ENCODE measurements around the gene BAZ2B. TPM values are rescaled to one million over a fixed set of nuclear protein-coding genes. Genes with fewer than 3 reads are reported as not detected.
A peak's percentile ranks its signal among the peaks of the same experiment; 100 is the strongest.

The BAZ2B gene
- total RNA-seq, 2 donors from 2014 or later: 30.7 to 39.3 TPM

DNA sequence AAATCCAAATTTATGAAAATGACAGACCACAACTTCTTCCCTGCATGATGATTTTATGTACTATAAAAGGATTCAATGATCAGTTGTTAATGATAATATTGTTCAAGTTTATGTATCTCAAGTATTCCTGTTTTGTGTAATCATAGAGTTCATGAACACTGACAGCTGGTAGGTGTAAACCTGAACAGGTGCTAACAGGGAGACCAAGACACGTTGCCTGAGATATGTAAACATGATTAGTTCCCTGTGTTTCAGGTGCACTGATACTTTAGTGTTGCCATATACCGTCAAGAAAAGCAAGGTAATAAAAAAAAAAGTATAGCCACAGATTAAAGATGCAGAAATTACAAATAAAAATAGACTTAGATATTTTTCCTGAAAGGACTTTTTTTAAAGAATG, 131.8 kb downstream of the BAZ2B start:
- no peak for DNase-seq
- no peak overlapping the region for H3K4me3 Mint-ChIP-seq
- no peak overlapping the region for H3K27ac Mint-ChIP-seq
- H3K36me3 Mint-ChIP-seq (ENCODE audit: low read depth): no peaks in the 10 kb centered on the region
- H3K4me1 Mint-ChIP-seq: peaks cover 4% of the 10 kb centered on the region
- no peak for ATAC-seq
- no peaks in the 10 kb centered on the region for H3K9me3 ChIP-seq (ENCODE audit: control insufficient read depth, low read length, poor library complexity, severe bottlenecking)
- H3K27me3 Mint-ChIP-seq: no peaks in the 10 kb centered on the region

DNA sequence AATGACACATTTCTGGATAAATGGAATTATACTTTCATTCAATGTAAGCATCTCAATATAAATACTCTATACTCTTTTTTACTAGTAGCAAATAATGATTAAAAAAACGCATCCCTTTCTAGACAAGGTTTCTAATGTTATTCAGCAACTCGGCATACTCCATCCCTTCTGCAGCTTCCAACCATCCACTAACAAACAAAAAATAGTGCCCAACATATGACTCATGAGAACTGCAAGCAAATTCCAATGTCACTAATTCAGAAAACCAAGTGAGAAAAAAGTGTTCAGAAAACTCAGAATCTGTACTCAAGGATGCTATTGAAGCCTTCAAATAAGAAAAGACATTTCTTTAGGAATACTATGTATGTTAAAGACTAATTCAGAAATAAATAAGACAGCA, 140.0 kb downstream of the BAZ2B start:
- H3K9me3 ChIP-seq (ENCODE audit: control insufficient read depth, low read length, poor library complexity, severe bottlenecking): no peaks in the 10 kb centered on the region
- DNase-seq (no peak), ATAC-seq (no peak)
- peaks cover 3% of the 10 kb centered on the region for H3K4me1 Mint-ChIP-seq
- H3K4me3 Mint-ChIP-seq: no peak overlapping the region
- H3K27me3 Mint-ChIP-seq: no peaks in the 10 kb centered on the region
- H3K36me3 Mint-ChIP-seq (ENCODE audit: low read depth): peaks cover 5% of the 10 kb centered on the region
- no peak overlapping the region for H3K27ac Mint-ChIP-seq

DNA sequence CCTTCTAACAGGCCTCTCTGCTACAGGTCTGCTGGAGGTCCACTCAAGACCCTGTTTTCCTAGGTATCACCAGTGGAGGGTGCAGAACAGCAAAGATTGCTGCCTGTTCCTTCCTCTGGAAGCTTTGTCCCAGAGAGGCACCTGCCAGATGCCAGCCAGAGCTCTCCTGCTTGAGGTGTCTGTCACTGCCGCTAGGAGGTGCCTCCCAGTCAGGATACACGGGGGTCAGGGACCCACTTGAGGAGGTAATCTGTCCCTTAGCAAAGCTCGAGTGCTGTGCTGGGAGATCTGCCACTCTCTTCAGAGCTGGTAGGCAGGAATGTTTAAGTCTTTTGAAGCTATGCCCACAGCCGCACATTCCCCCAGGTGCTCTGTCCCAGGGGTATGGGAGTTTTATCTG, 140.6 kb downstream of the BAZ2B start:
- DNase-seq: no peak
- Mint-ChIP-seq H3K27me3 (no peaks in the 10 kb centered on the region), H3K4me3 (no peak overlapping the region), H3K27ac (no peak overlapping the region), H3K36me3 (ENCODE audit: low read depth) (peaks cover 5% of the 10 kb centered on the region), H3K4me1 (peaks cover 3% of the 10 kb centered on the region)
- no peaks in the 10 kb centered on the region for H3K9me3 ChIP-seq (ENCODE audit: control insufficient read depth, low read length, poor library complexity, severe bottlenecking)
- no peak for ATAC-seq

DNA sequence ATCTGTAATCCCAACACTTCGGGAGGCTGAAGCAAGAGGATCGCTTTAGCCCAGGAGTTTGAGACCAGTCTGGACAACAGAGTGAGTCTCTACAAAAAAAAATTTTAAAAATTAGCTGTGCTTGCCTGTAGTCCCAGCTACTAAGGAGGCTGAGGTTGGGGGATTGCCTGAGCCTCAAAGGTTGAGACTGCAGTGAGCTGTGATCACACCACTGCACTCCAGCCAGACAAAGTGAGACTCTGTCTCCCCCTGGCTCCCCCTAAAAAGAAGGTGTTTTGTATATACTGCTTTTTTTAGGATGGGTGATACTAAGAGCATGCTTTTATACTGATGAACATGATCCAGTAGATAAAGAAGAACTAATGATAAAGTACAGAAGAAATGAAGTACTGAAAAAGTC, 145.0 kb downstream of the BAZ2B start:
- Mint-ChIP-seq H3K4me3 (no peak overlapping the region), H3K36me3 (ENCODE audit: low read depth) (peaks cover 4% of the 10 kb centered on the region), H3K27me3 (no peaks in the 10 kb centered on the region), H3K27ac (no peak overlapping the region), H3K4me1 (peaks cover 5% of the 10 kb centered on the region)
- no peak for ATAC-seq
- H3K9me3 ChIP-seq (ENCODE audit: control insufficient read depth, low read length, poor library complexity, severe bottlenecking): peaks cover 3% of the 10 kb centered on the region
- no peak for DNase-seq

DNA sequence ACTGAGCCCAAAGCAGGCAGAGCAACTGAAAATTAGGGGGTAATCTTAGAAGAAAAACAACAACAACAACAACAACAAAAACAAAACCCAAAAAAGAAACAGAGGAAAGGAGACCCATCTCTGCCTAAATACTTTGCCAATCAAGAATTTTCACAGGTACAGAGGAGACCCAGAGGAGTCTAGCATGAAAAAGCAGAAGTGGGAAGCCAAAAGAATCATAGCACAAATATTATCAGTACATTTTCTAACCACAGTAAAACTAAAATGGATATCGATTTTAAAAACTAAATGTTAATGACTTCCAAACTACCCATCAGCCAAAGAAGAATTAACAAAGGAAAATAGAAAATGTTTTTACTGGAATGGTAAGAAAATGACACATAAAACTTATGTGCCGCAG, 148.1 kb downstream of the BAZ2B start:
- no peak overlapping the region for H3K4me3 Mint-ChIP-seq
- H3K27ac Mint-ChIP-seq: no peak overlapping the region
- H3K9me3 ChIP-seq (ENCODE audit: control insufficient read depth, low read length, poor library complexity, severe bottlenecking): peaks cover 3% of the 10 kb centered on the region
- no peaks in the 10 kb centered on the region for H3K27me3 Mint-ChIP-seq
- DNase-seq: no peak
- peaks cover 5% of the 10 kb centered on the region for H3K4me1 Mint-ChIP-seq
- peaks cover 2% of the 10 kb centered on the region for H3K36me3 Mint-ChIP-seq (ENCODE audit: low read depth)
- no peak for ATAC-seq

DNA sequence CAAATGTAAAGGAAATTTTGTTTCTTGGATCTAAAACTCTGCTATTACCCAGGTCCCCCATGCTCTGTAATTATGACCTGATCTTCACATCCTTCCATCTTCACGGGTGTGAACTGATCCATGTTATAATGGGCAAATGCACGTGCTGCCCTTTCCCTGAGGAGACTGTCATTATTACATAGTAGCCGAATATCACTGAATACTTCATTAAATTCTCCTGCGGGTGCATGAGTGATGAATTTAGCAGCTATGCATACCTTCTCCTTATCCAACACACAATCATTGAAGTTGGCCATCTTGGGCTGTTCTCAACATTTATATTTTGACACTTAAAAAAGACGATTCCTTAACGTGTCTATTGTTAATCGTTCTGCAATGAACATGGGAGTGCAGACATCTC, 153.4 kb downstream of the BAZ2B start:
- H3K27me3 Mint-ChIP-seq: no peaks in the 10 kb centered on the region
- no peak overlapping the region for H3K4me3 Mint-ChIP-seq
- no peaks in the 10 kb centered on the region for H3K9me3 ChIP-seq (ENCODE audit: control insufficient read depth, low read length, poor library complexity, severe bottlenecking)
- DNase-seq: no peak
- no peak overlapping the region for H3K27ac Mint-ChIP-seq
- peaks cover 5% of the 10 kb centered on the region for H3K4me1 Mint-ChIP-seq
- no peak for ATAC-seq
- peaks cover 2% of the 10 kb centered on the region for H3K36me3 Mint-ChIP-seq (ENCODE audit: low read depth)

DNA sequence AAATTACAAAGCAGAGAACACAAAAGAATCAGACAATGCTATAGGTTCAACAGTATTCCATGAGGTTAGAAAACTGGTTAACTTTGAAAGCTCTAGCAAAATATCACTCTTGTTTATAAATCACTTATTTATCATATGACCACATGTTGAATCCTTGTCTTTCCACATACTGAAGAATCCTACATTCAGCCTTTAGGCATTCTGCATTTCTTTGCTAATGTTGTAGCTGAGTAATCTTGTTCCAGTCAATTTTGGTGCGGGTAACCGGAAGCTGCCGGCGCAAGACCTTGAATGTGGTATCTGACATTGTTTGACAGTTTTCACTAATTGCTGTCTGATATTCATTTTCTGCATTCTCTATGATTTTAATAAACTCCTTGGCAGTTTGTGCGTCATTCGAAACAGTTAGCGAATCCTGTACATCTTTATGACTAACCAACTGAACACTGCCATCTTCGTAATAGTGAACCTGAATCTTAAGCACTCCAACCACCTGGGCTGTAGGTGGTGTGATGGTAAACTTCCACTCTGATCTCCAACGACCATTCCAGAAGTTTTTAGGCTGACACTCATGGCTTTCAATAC, 154.1 kb downstream of the BAZ2B start:
- no peak for ATAC-seq
- Mint-ChIP-seq H3K27me3 (no peaks in the 10 kb centered on the region), H3K27ac (no peak overlapping the region), H3K4me1 (peaks cover 11% of the 10 kb centered on the region), H3K36me3 (ENCODE audit: low read depth) (peaks cover 4% of the 10 kb centered on the region), H3K4me3 (no peak overlapping the region)
- no peak for DNase-seq
- H3K9me3 ChIP-seq (ENCODE audit: control insufficient read depth, low read length, poor library complexity, severe bottlenecking): no peaks in the 10 kb centered on the region

DNA sequence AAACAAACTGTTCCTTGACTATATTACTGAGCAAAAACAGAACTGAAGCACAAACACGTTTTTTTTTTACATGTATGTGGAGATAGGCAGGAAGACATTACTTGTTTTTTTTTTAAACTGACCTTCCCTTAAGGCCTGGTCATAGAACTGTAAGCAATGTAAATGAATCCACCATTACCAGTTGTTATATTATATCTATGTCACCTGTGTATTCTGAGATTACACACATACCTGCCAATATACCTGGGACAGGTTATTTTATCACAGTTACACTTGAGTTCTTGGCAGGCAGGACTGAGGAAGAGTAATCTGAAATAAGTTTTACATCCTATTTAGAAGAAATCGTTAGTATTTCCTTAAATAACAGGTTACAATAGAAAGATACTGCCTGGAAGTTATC, 155.3 kb downstream of the BAZ2B start:
- no peaks in the 10 kb centered on the region for H3K9me3 ChIP-seq (ENCODE audit: control insufficient read depth, low read length, poor library complexity, severe bottlenecking)
- H3K27me3 Mint-ChIP-seq: no peaks in the 10 kb centered on the region
- H3K36me3 Mint-ChIP-seq (ENCODE audit: low read depth): peaks cover 2% of the 10 kb centered on the region
- H3K27ac Mint-ChIP-seq: no peak overlapping the region
- H3K4me1 Mint-ChIP-seq: peaks cover 11% of the 10 kb centered on the region
- no peak for DNase-seq
- no peak overlapping the region for H3K4me3 Mint-ChIP-seq
- no peak for ATAC-seq

DNA sequence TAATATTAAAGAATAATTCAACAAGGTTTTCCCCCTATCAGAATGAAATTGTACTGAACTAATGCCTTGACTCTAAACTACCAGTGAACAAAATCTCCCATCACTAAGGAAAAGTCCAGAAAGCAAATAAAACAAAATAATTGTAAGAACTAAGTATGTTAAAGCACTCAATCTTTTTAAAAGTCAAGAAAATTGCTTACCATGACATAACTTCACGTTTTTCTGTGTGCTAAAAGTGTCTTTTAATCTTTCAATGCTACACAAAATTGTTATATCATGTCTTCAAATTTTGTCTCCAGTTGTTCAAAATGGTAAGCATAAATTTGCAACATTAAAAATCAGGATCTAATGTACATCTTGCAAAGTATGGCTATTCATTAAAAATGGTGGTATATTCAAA, 156.1 kb downstream of the BAZ2B start:
- no peak for ATAC-seq
- DNase-seq: no peak
- H3K9me3 ChIP-seq (ENCODE audit: control insufficient read depth, low read length, poor library complexity, severe bottlenecking): no peaks in the 10 kb centered on the region
- peaks cover 14% of the 10 kb centered on the region for H3K4me1 Mint-ChIP-seq
- H3K36me3 Mint-ChIP-seq (ENCODE audit: low read depth): peaks cover 2% of the 10 kb centered on the region
- no peaks in the 10 kb centered on the region for H3K27me3 Mint-ChIP-seq
- H3K4me3 Mint-ChIP-seq: no peak overlapping the region
- H3K27ac Mint-ChIP-seq: no peak overlapping the region

DNA sequence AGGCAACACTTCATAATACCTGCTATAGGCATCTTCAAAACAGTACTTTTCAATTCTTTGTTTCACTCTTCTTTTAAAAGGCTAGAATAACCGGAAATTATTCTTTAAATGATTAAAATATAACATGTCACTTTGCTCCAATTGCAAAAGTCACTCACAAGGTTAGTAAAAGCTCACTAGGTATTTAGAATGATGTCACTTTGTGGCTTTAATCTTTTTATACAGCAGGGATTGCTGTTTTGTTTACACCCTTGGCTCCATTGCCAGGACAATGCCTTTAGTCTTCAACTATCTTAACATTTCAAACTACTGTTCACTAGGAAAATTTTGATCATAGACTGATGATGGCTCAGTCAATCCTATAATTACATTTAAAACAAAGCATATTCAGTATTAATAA, 157.1 kb downstream of the BAZ2B start:
- Mint-ChIP-seq H3K4me3 (no peak overlapping the region), H3K4me1 (peaks cover 15% of the 10 kb centered on the region), H3K27me3 (no peaks in the 10 kb centered on the region), H3K27ac (no peak overlapping the region), H3K36me3 (ENCODE audit: low read depth) (peaks cover 2% of the 10 kb centered on the region)
- DNase-seq: no peak
- ATAC-seq: no peak
- no peaks in the 10 kb centered on the region for H3K9me3 ChIP-seq (ENCODE audit: control insufficient read depth, low read length, poor library complexity, severe bottlenecking)

DNA sequence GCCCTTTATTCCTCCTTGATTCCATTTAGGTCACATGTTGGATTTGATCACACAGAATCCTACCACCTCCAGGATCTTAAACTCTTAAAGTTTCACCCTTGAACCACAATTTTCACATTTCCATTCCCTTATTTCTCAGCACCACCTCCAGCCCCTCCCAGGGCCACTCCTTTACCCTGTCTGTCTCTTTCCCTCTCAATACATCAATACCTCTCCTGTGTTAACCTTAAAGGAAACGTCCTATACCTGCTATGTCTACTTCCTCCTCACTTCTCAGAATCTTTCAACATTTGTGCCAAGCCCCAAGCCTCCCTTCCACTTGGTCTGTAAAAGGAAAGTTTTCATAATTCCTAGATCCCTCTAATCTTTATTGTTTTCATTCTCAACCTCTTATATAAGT, 158.8 kb downstream of the BAZ2B start:
- H3K36me3 Mint-ChIP-seq (ENCODE audit: low read depth): peaks cover 2% of the 10 kb centered on the region
- no peaks in the 10 kb centered on the region for H3K27me3 Mint-ChIP-seq
- H3K27ac Mint-ChIP-seq: peak overlapping the region; percentile 0
- DNase-seq (no peak), ATAC-seq (no peak)
- peaks cover 15% of the 10 kb centered on the region for H3K4me1 Mint-ChIP-seq
- H3K4me3 Mint-ChIP-seq: no peak overlapping the region
- H3K9me3 ChIP-seq (ENCODE audit: control insufficient read depth, low read length, poor library complexity, severe bottlenecking): no peaks in the 10 kb centered on the region

DNA sequence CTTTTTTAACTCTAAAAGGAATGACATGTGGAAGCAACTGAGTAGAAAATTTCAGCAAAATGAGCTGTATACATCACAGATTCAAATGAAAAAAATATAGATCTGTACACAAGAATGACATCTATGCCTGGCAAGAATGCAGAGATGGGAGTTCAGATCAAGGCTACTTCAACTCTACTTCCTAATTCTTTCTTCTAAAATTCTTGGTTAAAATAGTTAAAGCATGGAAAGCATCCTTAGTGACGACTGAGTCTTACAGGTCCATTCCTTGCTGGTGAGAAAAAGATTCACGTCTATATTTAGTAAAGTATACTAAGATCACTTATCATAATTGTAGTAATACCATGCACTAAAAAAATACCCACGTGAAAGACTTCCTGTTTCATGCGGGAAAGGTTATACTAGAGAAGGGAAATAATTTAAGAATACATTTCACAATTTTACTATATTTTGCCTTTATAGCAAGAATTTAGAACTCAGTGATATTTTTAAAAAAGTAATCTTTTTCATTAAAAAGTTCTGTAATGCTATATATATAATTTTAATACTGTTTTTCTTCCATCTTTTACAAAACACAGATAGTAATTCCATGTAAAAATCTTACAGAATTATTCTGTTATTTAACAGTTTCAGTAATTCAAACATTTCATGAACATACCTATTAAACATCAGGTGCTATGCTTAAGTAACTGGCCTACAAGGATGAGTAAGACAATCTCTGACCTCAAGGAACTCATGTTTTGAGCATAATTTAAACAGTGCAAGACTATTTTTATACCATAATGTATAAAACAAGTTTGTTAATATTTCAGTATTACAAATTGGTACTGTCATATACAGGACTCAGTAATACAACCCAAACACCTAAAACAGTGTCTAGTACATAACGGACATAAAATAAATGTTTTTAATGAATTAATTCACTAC, 159.6 kb downstream of the BAZ2B start:
- no peak for ATAC-seq
- no peak for DNase-seq

DNA sequence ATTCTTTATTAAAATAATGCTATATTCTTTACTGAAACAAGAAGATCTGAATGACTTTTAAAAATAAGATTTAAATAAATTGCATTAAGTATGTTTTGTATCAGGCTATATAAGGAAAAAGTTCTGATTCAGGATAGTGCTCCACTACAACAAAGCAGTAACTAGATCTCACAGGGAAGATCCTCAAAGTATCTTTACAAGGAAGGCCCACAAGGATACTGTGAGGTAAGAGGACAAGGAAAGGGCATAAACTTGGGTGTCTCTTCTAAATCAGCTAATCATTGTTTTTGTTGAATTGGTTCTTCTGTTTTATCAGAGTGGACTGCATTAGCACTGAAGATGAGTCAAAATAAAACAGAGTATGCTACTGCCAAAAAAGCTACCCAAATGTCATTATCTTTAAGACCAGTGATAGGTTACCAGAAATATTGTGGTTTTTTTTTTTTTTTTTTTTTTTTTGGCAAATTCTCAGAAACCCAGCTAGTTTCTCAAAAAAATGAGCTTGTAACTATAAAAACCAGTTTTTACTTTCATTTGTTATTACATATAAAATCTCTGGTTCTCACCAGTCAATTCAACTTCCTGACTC, 160.9 kb downstream of the BAZ2B start:
- no peaks in the 10 kb centered on the region for H3K9me3 ChIP-seq (ENCODE audit: control insufficient read depth, low read length, poor library complexity, severe bottlenecking)
- no peaks in the 10 kb centered on the region for H3K27me3 Mint-ChIP-seq
- peaks cover 2% of the 10 kb centered on the region for H3K36me3 Mint-ChIP-seq (ENCODE audit: low read depth)
- ATAC-seq (no peak), DNase-seq (no peak)
- H3K27ac Mint-ChIP-seq: no peak overlapping the region
- H3K4me1 Mint-ChIP-seq: peaks cover 11% of the 10 kb centered on the region
- no peak overlapping the region for H3K4me3 Mint-ChIP-seq

More for the DNA sequence above, 159.6 kb downstream of the BAZ2B start:
- Mint-ChIP-seq H3K27me3 (no peaks in the 10 kb centered on the region), H3K4me1 (peaks cover 15% of the 10 kb centered on the region), H3K27ac (peak overlapping the region; percentile 0), H3K4me3 (no peak overlapping the region), H3K36me3 (ENCODE audit: low read depth) (peaks cover 2% of the 10 kb centered on the region)
- H3K9me3 ChIP-seq (ENCODE audit: control insufficient read depth, low read length, poor library complexity, severe bottlenecking): no peaks in the 10 kb centered on the region

All from T-helper 17 cell (primary cell).